ENCODE data around the gene NDST3. TPM values are rescaled to one million over a fixed set of nuclear protein-coding genes. Genes with fewer than 3 reads are reported as not detected.
A peak's percentile ranks its signal among the peaks of the same experiment; 100 is the strongest.

NDST3 gene
- total and polyA plus RNA-seq, 2 experiments from 2014 or later: 0.07 to 0.24 TPM

GRCh38 chr4:118005883-118006282 lies 28.4 kb upstream of the NDST3 start:
- Histone ChIP-seq H3K9me3 (ENCODE audit: low read depth) (no peaks in the 10 kb centered on the region), H3K4me3 (no peak overlapping the region), H3K27me3 (no peaks in the 10 kb centered on the region), H3K27ac (no peak overlapping the region), H3K4me1 (ENCODE audit: low read depth) (no peaks in the 10 kb centered on the region), H3K36me3 (no peaks in the 10 kb centered on the region)
- DNase-seq (ENCODE audit: low read depth in 1 of 2, low spot score in 1 of 2): peak in 1 of 2 donors; percentile 16
- no peak for TF ChIP-seq CTCF (IDR thresholded peaks at IDR 0.05; ENCODE audit: low read depth, low read length)

DNA sequence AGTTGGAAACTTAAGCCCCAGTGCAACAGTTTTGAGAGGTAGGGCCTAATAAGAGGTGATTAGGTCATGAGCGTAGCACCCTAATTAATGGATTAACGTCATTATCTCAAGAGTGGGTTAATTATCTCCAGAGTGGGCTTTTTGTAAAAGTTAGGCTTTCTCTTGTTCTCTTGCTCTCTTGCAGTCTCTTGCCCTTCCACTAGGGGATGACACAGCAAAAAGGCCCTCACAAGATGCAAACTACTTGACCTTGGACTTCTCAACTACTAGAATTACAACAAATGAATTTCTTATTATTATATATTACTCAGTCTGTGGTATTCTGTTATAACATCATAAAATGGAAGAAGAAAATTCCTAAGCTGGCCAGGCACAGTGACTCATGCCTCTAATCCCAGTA lies 22.1 kb upstream of the NDST3 start:
- Histone ChIP-seq H3K9me3 (ENCODE audit: low read depth) (no peaks in the 10 kb centered on the region), H3K36me3 (no peaks in the 10 kb centered on the region), H3K4me3 (no peak overlapping the region), H3K4me1 (ENCODE audit: low read depth) (no peaks in the 10 kb centered on the region), H3K27ac (no peak overlapping the region), H3K27me3 (no peaks in the 10 kb centered on the region)
- no peak for TF ChIP-seq CTCF (IDR thresholded peaks at IDR 0.05; ENCODE audit: low read depth, low read length)
- no peak for DNase-seq (ENCODE audit: low read depth in 1 of 2, low spot score in 1 of 2)

- H3K36me3 ChIP-seq: no peaks in the 10 kb centered on the region
- H3K27me3 ChIP-seq: no peaks in the 10 kb centered on the region
- H3K9me3 ChIP-seq (ENCODE audit: low read depth): no peaks in the 10 kb centered on the region
- no peaks in the 10 kb centered on the region for H3K4me1 ChIP-seq (ENCODE audit: low read depth)
- H3K27ac ChIP-seq: no peak overlapping the region
- TF ChIP-seq CTCF (IDR thresholded peaks at IDR 0.05; ENCODE audit: low read depth, low read length): no peak
- no peak overlapping the region for H3K4me3 ChIP-seq
- no peak for DNase-seq (ENCODE audit: low read depth in 1 of 2, low spot score in 1 of 2)
These were observed 19.5 kb upstream of the NDST3 start for GRCh38 chr4:118014831-118015230.

DNA sequence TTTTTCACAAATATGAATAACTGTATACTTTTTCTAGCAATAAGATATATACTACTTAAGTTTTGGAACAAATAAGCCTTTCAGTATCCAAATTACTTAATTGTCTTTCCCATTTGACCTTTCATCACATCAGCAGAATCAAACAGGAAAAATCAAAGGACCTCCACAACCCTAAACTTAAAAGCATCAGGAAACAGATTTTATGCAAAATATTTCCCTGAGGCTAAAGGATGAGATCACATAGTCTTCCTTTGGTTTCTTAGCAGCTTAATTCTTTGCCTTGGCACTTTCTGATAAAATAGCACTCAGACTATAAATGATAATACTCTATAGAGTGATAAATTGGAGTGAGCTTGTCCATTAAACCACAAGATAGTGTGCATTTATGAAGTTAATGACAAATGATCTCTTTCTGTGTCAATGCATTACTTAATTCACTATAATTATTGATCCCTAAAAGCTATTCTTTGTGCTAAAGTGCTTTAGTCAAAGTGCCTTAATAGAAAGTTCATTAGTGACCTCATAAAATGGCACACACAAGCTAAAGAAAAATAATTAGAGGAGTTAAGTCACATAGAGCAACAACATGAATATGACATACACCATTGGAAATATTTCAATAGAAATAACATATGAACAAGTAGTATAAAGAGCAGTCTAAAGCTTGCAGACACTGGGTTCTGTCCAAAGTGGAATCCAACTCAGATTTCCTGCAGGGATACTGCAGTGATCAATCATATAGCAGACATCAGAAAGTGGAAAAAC lies 15.7 kb upstream of the NDST3 start:
- no peaks in the 10 kb centered on the region for H3K36me3 ChIP-seq
- H3K4me1 ChIP-seq (ENCODE audit: low read depth): no peaks in the 10 kb centered on the region
- TF ChIP-seq CTCF (IDR thresholded peaks at IDR 0.05; ENCODE audit: low read depth, low read length): no peak
- no peaks in the 10 kb centered on the region for H3K27me3 ChIP-seq
- no peaks in the 10 kb centered on the region for H3K9me3 ChIP-seq (ENCODE audit: low read depth)
- H3K4me3 ChIP-seq: no peak overlapping the region
- DNase-seq (ENCODE audit: low read depth in 1 of 2, low spot score in 1 of 2): no peak
- no peak overlapping the region for H3K27ac ChIP-seq

DNA sequence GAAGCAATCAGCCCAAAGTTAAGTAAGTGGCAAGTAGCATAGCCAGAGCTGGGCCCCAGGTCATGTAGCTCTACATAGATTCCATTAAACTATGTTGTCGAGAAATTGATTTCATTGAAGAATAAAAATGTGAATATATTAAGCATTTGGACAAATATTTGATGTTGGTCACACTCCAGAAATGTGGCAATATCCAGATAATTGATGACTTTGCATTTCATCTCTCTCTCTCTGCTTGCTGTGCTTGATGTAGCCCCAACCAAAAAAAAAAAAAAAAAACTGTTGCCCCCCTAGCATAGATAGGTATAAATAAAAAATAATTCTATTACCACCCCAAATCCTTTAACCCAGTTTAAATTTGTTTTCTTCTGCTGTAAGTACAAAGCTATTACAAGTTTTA lies 7.5 kb upstream of the NDST3 start:
- no peaks in the 10 kb centered on the region for H3K9me3 ChIP-seq (ENCODE audit: low read depth)
- no peak for TF ChIP-seq CTCF (IDR thresholded peaks at IDR 0.05; ENCODE audit: low read depth, low read length)

More for the DNA sequence above, 7.5 kb upstream of the NDST3 start:
- H3K36me3 ChIP-seq: no peaks in the 10 kb centered on the region
- H3K27ac ChIP-seq: no peak overlapping the region
- no peaks in the 10 kb centered on the region for H3K4me1 ChIP-seq (ENCODE audit: low read depth)
- DNase-seq (ENCODE audit: low read depth in 1 of 2, low spot score in 1 of 2): no peak
- no peaks in the 10 kb centered on the region for H3K27me3 ChIP-seq
- H3K4me3 ChIP-seq: no peak overlapping the region

Measured in cardiac muscle cell (in vitro differentiated cells and primary cell).